ENCODE data around the gene TRA2A. TPM values are rescaled to one million over a fixed set of nuclear protein-coding genes. Genes with fewer than 3 reads are reported as not detected.

Gene TRA2A
- total RNA-seq, 1 donor from 2014 or later, result 103 TPM

- H3K36me3 Mint-ChIP-seq (ENCODE audit: low read depth), result no peaks in the 10 kb centered on the region
- peaks cover 64% of the 10 kb centered on the region for H3K27me3 Mint-ChIP-seq
- no peak for DNase-seq
- no peak overlapping the region for H3K27ac Mint-ChIP-seq
- H3K4me1 Mint-ChIP-seq, result peaks cover 42% of the 10 kb centered on the region
- H3K9me3 Mint-ChIP-seq, result no peaks in the 10 kb centered on the region
- intact Hi-C loops (cut with micrococcal nuclease), result loop anchor here (5.0 to 10.0 kb wide), 3 partner anchors 125 to 1283 kb away; partner anchors contain the start of genes CCDC126, GSDME and NUP42
- H3K4me3 Mint-ChIP-seq, result no peak overlapping the region
Measured at GRCh38 chr7:23472046-23472445, 59.7 kb downstream of the TRA2A start.

- intact Hi-C loops (cut with micrococcal nuclease), result loop anchor here (5.0 to 10.0 kb wide), 3 partner anchors 126 to 1284 kb away; partner anchors contain the start of genes CCDC126, GSDME and NUP42
- Mint-ChIP-seq H3K27me3 (peaks cover 60% of the 10 kb centered on the region), H3K36me3 (ENCODE audit: low read depth) (no peaks in the 10 kb centered on the region), H3K4me3 (peak overlapping the region; percentile 94), H3K27ac (peak overlapping the region; percentile 14), H3K4me1 (peaks cover 42% of the 10 kb centered on the region), H3K9me3 (no peaks in the 10 kb centered on the region)
- peak; percentile 89 for DNase-seq
Measured at GRCh38 chr7:23471106-23471859, 60.5 kb downstream of the TRA2A start.

DNA sequence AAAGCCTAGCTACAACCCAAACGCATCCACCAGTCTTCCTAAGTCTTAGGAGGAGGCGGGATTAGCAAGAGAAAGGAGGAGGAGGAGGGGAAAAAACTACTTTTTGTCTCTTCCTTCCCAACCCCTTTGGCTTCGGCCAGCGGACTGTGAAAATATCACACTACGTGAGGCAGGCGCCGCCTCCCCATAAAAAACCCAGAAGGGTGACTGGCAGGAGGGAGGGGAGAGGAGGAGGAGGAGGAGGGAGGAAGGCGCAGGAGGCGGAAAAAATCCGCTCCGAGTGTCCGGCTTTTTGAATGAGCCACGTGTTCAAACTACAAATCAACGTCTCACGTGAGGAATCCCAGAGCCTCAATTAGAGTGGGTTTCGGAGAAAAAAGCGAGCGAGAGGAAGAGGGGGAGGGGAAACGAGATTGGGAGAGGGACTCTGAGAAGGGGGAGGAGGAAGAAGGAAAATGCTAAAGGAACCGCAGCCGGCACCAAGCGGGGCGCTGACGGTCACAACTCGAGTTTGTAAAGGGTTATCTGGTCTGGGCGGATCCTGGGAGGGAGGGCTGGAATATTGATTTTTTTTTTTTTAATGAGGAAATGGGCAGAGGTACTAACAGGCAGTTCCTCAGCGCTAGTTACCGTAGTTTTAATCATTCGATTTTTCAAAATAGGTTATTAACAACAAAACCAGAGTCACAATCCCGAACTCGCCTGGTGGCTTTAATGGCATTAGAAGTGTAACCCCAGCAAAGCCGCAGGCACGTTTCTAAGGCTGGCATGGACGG, 61.3 kb downstream of the TRA2A start, which contains the start of gene IGF2BP3:
Gene IGF2BP3 (minus strand): TSS at position 162 of the 776 bp plus-strand sequence. CDS start 381 bp downstream, outside the sequence.
- H3K27ac Mint-ChIP-seq, result peak within 1 kb of the TSS; percentile 81

DNA sequence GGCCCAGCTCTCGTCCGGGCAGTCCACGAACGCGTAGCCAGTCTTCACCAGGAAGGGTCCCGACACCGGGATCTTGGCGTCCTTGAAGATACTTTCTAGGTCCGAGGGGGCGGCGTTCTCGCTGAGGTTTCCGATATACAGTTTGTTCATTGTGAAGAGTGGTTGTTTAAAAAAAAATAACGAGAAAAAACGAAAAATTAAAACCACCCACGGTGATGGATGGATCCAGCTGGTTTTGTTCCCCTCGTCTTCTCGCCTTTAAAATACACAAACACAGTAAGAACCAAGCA, 61.9 kb downstream of the TRA2A start:
- intact Hi-C loops (cut with micrococcal nuclease), result loop anchor here (1.0 to 10.0 kb wide), 4 partner anchors 61 to 1285 kb away; partner anchors contain the start of genes CCDC126, GSDME, NUP42 and TRA2A
- H3K4me3 Mint-ChIP-seq, result peak overlapping the region; percentile 94
- H3K27ac Mint-ChIP-seq, result peak overlapping the region; percentile 81
- H3K4me1 Mint-ChIP-seq, result peaks cover 41% of the 10 kb centered on the region
- peaks cover 66% of the 10 kb centered on the region for H3K27me3 Mint-ChIP-seq
- DNase-seq, result no peak
- H3K9me3 Mint-ChIP-seq, result no peaks in the 10 kb centered on the region
- H3K36me3 Mint-ChIP-seq (ENCODE audit: low read depth), result no peaks in the 10 kb centered on the region

More for the DNA sequence above, 61.3 kb downstream of the TRA2A start, which contains the start of gene IGF2BP3:
- H3K36me3 Mint-ChIP-seq (ENCODE audit: low read depth), result no peaks in the 10 kb centered on the region
- H3K4me3 Mint-ChIP-seq, result peak within 1 kb of the TSS; percentile 94
- H3K4me1 Mint-ChIP-seq, result peaks cover 42% of the 10 kb centered on the region
- intact Hi-C loops (cut with micrococcal nuclease), result loop anchor here (1.0 to 10.0 kb wide), 4 partner anchors 61 to 1284 kb away; partner anchors contain the start of genes CCDC126, GSDME, NUP42 and TRA2A
- DNase-seq, result peak; percentile 80
- no peaks in the 10 kb centered on the region for H3K9me3 Mint-ChIP-seq
- H3K27me3 Mint-ChIP-seq, result peaks cover 66% of the 10 kb centered on the region

DNA sequence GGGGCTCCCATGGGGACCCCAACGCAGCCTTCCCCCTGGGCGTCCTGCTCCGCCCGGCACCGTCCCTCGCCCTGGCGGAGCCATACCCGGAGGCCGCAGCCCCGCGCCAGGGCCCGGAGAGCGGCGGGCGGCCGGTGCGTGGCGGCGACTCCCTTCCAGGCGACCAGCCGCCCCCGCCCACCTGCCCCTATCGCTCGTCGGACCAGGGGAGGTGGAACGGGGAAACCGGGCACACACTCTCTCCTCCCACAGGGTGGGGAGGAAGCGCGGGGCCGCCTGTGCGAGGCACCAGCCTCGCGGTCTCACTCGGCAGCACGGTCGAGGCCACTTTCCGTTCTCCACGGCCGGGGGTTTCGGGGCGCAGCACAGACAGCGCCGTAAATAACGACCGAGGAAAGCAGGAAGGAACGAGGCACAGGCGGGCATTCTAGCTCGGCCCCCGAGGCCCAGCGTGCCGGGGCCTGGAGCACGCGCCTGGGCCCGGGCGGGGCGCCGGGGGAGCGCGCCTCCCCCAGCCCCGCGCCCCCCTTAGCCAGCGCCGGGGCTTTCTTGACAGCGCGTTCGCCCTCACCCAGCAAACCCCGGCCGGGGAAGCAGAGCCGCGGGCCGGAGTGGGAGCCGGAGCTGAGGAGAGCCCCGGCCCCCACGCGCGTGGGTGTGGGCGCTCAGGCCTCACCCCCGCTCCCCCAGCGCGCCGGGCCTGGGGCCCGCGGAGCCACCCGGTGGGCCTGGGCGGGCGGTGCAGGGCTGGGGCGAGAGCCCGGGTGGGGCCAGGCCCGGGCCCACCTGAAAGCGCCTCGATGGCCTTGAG, 62.4 kb downstream of the TRA2A start:
- H3K4me3 Mint-ChIP-seq, result peak overlapping the region; percentile 94

GRCh38 chr7:23468526-23469149, 63.1 kb downstream of the TRA2A start:
- peak overlapping the region; percentile 81 for H3K4me3 Mint-ChIP-seq
- H3K27ac Mint-ChIP-seq, result peak overlapping the region; percentile 65
- peaks cover 35% of the 10 kb centered on the region for H3K4me1 Mint-ChIP-seq

More for the DNA sequence above, 62.4 kb downstream of the TRA2A start:
- peak; percentile 83 for DNase-seq
- Mint-ChIP-seq H3K9me3 (no peaks in the 10 kb centered on the region), H3K36me3 (ENCODE audit: low read depth) (no peaks in the 10 kb centered on the region), H3K4me1 (peaks cover 35% of the 10 kb centered on the region), H3K27me3 (peaks cover 64% of the 10 kb centered on the region), H3K27ac (no peak overlapping the region)
- intact Hi-C loops (cut with micrococcal nuclease), result no loop called here

DNA sequence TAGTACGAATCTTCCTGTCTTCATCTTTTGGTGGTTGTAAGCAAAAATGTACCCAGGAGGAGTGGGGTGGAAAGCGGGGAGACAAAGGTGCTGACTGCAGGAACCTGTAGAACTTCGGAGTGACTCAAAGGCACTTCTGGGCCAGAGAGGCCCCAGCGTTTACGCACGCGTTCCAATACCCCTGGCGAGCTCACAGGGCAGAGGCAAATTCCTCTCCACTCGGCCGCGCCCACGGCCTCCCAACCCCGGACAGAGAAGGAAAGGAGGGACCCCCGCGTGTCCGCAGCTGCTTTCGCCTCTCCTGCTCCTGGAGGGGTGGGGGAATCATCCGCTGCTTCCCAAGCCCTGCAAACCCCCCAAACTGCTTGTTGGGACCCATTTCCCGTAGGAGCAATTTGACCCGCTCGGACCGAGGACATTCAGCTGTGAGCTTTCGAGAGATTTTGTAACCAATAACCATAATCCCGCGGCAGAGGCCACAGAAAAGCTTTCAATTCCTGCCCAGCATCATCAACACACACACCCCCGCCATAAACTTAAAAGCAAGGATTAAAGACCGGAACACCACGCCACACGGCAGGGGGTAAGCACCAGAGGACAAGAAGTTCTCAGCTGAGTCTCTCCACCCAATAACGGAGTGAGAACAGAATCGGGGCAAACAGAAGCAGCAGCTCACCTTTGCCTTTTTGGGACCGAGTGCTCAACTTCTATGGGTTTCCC, 63.8 kb downstream of the TRA2A start:
- intact Hi-C loops (cut with micrococcal nuclease), result loop anchor here (1.0 kb wide), 1 partner anchor 7 kb away; no protein-coding TSS in a partner anchor
- peak overlapping the region; percentile 65 for H3K27ac Mint-ChIP-seq
- no peaks in the 10 kb centered on the region for H3K36me3 Mint-ChIP-seq (ENCODE audit: low read depth)
- H3K9me3 Mint-ChIP-seq, result no peaks in the 10 kb centered on the region
- H3K27me3 Mint-ChIP-seq, result peaks cover 69% of the 10 kb centered on the region
- H3K4me1 Mint-ChIP-seq, result peaks cover 35% of the 10 kb centered on the region
- peak; percentile 71 for DNase-seq
- peak overlapping the region; percentile 81 for H3K4me3 Mint-ChIP-seq

More at GRCh38 chr7:23468526-23469149, 63.1 kb downstream of the TRA2A start:
- Mint-ChIP-seq H3K36me3 (ENCODE audit: low read depth) (no peaks in the 10 kb centered on the region), H3K9me3 (no peaks in the 10 kb centered on the region), H3K27me3 (peaks cover 68% of the 10 kb centered on the region)
- peak; percentile 71 for DNase-seq
- intact Hi-C loops (cut with micrococcal nuclease), result no loop called here

DNA sequence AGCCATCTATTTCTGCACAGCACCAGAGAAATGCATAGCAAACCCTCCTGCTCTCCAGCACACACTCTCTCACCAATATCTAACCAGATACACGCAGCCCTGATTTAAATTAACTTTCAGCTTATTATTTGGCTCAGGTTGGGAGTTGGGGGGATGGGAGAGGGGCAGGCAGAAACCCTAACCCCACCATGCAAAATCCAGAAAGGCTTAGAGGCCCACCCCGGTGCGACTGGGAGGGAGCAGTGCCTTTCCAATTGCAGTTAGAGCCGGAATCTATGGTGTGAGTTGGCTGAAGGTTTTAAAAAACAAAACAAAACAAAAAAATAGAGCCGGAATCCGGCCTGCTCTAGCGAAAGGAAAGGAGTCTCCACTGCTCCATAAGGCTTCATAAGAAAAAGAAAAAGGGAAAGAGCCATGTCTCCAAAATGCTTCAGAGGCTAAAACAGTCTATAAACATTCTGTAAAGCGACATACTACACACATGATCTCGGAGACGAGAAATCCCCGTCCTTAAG, 64.4 kb downstream of the TRA2A start:
- intact Hi-C loops (cut with micrococcal nuclease), result loop anchor here (1.0 kb wide), 1 partner anchor 8 kb away; no protein-coding TSS in a partner anchor
- Mint-ChIP-seq H3K27me3 (peaks cover 67% of the 10 kb centered on the region), H3K4me1 (peaks cover 36% of the 10 kb centered on the region), H3K4me3 (peak overlapping the region; percentile 81), H3K36me3 (ENCODE audit: low read depth) (no peaks in the 10 kb centered on the region), H3K27ac (no peak overlapping the region), H3K9me3 (no peaks in the 10 kb centered on the region)
- DNase-seq, result no peak

DNA sequence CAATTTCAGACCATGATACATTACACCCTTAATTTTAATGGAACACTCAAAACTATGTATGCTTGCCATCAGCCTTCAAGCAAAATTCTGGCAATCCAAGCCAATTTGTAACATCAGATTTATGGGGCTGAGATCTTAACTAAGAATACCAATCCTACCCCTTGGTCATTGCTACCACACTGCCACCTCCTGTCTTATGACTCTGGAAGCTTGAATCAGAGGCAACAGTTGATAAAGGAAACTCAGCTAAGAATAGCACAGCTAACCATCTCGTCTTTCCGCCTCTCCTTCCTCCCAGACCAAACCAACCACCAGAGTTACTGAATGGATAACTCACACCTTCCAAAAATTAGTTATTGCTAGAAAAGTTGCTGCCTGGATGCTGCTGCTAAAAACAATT, 68.9 kb downstream of the TRA2A start:
- DNase-seq, result peak; percentile 67
- Mint-ChIP-seq H3K4me1 (peaks cover 15% of the 10 kb centered on the region), H3K27me3 (peaks cover 67% of the 10 kb centered on the region), H3K4me3 (no peak overlapping the region), H3K9me3 (no peaks in the 10 kb centered on the region), H3K36me3 (ENCODE audit: low read depth) (no peaks in the 10 kb centered on the region), H3K27ac (no peak overlapping the region)
- intact Hi-C loops (cut with micrococcal nuclease), result loop anchor here (1.0 to 2.0 kb wide), 3 partner anchors 32 to 190 kb away; no protein-coding TSS in a partner anchor

DNA sequence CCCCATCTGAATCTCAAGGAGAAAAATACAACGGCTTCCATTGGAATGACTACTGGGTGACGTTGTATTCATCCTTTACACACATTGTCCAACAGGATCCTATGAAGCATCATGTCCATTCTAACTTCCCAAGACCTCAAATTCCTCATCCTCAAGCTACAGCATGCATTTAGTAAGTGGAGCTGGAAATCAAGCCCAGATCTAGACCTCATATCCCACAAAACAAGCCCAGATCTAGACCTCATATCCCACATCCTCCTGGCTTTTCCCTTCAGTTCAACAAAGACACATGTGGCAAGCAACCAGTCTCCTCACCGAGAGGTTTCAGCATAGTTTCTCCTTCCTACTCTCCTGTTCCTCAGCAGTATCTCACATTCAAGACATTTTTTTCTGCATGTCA, 73.7 kb downstream of the TRA2A start:
- H3K4me3 Mint-ChIP-seq, result no peak overlapping the region
- H3K27me3 Mint-ChIP-seq, result peaks cover 52% of the 10 kb centered on the region
- H3K9me3 Mint-ChIP-seq, result no peaks in the 10 kb centered on the region
- H3K36me3 Mint-ChIP-seq (ENCODE audit: low read depth), result no peaks in the 10 kb centered on the region
- intact Hi-C loops (cut with micrococcal nuclease), result no loop called here
- no peak for DNase-seq
- H3K27ac Mint-ChIP-seq, result no peak overlapping the region
- H3K4me1 Mint-ChIP-seq, result peaks cover 5% of the 10 kb centered on the region

DNA sequence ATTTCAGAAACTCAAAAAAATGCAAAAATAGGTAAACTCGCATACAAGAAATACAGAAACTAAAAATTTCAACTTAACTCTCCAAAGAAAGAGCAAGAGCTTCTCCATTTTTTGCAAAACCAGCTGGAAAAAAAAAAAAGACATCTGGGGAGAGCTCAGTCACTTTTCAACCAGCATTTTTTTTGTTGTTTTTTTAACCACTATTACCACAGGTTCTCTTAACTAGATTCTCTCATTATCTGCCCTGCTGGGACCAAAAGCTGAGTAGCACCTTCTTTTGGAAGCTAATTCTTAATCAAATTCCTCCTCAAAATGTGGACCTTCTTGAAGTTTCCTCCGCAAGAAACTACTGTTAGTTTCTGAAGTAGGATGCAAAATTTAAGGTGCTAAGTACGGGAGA, 75.7 kb downstream of the TRA2A start:
- H3K27me3 Mint-ChIP-seq, result peaks cover 43% of the 10 kb centered on the region
- intact Hi-C loops (cut with micrococcal nuclease), result no loop called here
- H3K9me3 Mint-ChIP-seq, result no peaks in the 10 kb centered on the region
- DNase-seq, result no peak
- H3K4me3 Mint-ChIP-seq, result no peak overlapping the region
- H3K36me3 Mint-ChIP-seq (ENCODE audit: low read depth), result no peaks in the 10 kb centered on the region
- H3K27ac Mint-ChIP-seq, result no peak overlapping the region
- H3K4me1 Mint-ChIP-seq, result peaks cover under 1% of the 10 kb centered on the region

DNA sequence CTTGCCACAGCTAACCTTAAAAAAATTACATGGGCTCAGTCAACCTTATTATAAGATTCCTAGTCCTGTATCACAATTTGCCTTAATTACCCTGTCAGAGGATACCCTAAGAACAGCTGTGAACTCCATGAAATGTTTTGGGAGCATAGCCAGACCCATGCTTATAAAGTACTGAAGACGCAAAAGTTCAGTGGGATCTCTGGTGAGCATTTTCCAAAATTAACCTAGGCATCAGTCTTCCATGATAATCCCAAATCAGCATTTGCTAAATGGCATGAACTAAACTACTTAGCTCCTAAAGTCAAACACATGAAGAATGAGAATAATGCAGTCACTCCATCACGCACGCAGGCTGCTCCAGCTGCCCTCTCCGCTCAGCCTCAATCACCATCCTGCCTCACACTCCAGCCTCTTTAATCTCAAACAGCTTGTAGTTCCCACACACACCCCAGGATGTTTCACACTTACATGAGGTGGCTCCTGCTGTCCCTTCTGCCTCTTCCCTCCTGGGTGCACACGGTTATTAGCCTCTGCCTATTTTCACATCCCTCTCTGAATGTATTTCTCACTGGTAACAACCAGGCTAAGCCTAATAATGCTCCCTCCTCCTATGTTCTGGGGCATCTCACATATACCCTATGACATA, 76.8 kb downstream of the TRA2A start:
- intact Hi-C loops (cut with micrococcal nuclease), result no loop called here
- Mint-ChIP-seq H3K27ac (no peak overlapping the region), H3K4me1 (peaks cover 3% of the 10 kb centered on the region), H3K9me3 (no peaks in the 10 kb centered on the region), H3K4me3 (no peak overlapping the region), H3K36me3 (ENCODE audit: low read depth) (no peaks in the 10 kb centered on the region), H3K27me3 (peaks cover 40% of the 10 kb centered on the region)
- no peak for DNase-seq
